Peyer's patch (tissue), 4 donors: Measurements from ENCODE around the gene RNF220. TPM values are rescaled to one million over a fixed set of nuclear protein-coding genes. Genes with fewer than 3 reads are reported as not detected.

Source experiments
- DNase-seq, 3 donors: peaks; one replicate each; pipeline ENCODE4 v3.0.0-alpha.2; 2017 to 2019
- H3K27ac ChIP-seq, 4 donors: fragments of 200-600 bp; sonication (generic); one replicate each; pipeline ENCODE4 v1.5.1; 2016 to 2019
- H3K27me3 ChIP-seq, 2 donors: fragments of 200-600 bp; sonication (generic); one replicate each; pipeline ENCODE4 v1.5.1; 2019
- H3K36me3 ChIP-seq, 3 donors: fragments of 200-600 bp; sonication (generic); one replicate each; pipeline ENCODE4 v1.5.1; 2016 to 2019
- H3K4me1 ChIP-seq, 4 donors: fragments of 200-600 bp; sonication (generic); one replicate each; pipeline ENCODE4 v1.5.1; 2016 to 2019
- H3K4me3 ChIP-seq, 4 donors: fragments of 200-600 bp; sonication (generic); 1 replicate in 3 of 4; 2 replicates in 1 of 4; pipeline ENCODE4 v1.5.1; 2016 to 2019; ENCODE audit warnings: mild to moderate bottlenecking in 1 of 4
- H3K9me3 ChIP-seq, 4 donors: fragments of 200-600 bp; sonication (generic); one replicate each; pipeline ENCODE4 v1.5.1; 2016 to 2019; ENCODE audit warnings: mild to moderate bottlenecking in 1 of 4
- POLR2A ChIP-seq, 2 donors: fragments of 450-650 bp; IDR thresholded peaks; one replicate each; pipeline ENCODE4 v1.5.1; 2017; ENCODE audit warnings: antibody characterized with exemption in 2 of 2, mild to moderate bottlenecking in 2 of 2, moderate library complexity in 2 of 2
- total RNA-seq, 4 donors: library from RNA; depleted of rRNA; stranded (reverse); fragments of >200 nt; gene quantifications; one replicate each; pipeline ENCODE4 v1.1.0, GENCODE V29; 2016
- TF ChIP-seq, protein P1 (sequence below), 6 experiments: fragments of 450-650 bp in 4 of 6; fragments of 200-600 bp in 2 of 6; sonication (generic) in 1 of 6; IDR thresholded peaks; one replicate each; pipeline ENCODE4 v1.5.1; 2017 to 2019; ENCODE audit warnings: antibody characterized with exemption in 6 of 6, mild to moderate bottlenecking in 3 of 6, moderate library complexity in 1 of 6

RNF220 gene
- total RNA-seq, 4 donors from 2014 or later: 107 to 152 (median 114) TPM

DNA sequence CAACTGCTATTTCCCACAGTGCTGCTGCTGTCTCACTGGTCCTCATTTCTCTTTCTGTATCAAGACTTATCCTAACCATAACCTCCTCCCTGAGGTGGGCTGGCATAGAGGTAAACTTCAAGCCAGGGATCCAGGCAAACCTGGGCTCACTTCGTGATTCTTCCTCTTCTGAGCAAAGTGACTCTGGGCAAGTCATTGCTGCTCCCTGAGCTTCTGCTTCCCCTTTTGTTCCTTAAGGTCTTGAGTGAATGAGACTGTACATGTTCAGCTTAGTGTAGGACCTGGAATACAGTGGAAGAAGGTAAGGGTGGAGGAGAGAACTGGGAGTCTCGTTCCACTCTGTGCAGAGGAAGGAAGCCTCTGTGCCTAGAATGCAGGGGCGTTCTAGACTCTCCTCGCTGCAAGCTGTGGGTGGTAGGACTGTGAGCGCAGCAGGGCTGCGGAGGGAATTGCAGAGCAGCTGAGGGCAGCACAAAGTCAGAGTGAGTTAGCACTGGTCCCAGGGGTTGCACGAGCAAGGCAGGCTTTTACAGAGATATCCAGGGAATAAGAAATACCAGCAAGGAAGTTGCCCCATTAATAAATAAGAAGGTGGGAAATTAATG, 38.6 kb upstream of the RNF220 start:
- Histone ChIP-seq H3K27ac (no peak overlapping the region), H3K27me3 (no peaks in the 10 kb centered on the region), H3K4me1 (no peaks in the 10 kb centered on the region), H3K36me3 (no peaks in the 10 kb centered on the region), H3K4me3 (no peak overlapping the region), H3K9me3 (no peaks in the 10 kb centered on the region)
- DNase-seq: no peak
- no peak for TF ChIP-seq POLR2A (IDR thresholded peaks at IDR 0.05)
- TF ChIP-seq, protein P1, sequence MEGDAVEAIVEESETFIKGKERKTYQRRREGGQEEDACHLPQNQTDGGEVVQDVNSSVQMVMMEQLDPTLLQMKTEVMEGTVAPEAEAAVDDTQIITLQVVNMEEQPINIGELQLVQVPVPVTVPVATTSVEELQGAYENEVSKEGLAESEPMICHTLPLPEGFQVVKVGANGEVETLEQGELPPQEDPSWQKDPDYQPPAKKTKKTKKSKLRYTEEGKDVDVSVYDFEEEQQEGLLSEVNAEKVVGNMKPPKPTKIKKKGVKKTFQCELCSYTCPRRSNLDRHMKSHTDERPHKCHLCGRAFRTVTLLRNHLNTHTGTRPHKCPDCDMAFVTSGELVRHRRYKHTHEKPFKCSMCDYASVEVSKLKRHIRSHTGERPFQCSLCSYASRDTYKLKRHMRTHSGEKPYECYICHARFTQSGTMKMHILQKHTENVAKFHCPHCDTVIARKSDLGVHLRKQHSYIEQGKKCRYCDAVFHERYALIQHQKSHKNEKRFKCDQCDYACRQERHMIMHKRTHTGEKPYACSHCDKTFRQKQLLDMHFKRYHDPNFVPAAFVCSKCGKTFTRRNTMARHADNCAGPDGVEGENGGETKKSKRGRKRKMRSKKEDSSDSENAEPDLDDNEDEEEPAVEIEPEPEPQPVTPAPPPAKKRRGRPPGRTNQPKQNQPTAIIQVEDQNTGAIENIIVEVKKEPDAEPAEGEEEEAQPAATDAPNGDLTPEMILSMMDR (IDR thresholded peaks at IDR 0.05): no peak

DNA sequence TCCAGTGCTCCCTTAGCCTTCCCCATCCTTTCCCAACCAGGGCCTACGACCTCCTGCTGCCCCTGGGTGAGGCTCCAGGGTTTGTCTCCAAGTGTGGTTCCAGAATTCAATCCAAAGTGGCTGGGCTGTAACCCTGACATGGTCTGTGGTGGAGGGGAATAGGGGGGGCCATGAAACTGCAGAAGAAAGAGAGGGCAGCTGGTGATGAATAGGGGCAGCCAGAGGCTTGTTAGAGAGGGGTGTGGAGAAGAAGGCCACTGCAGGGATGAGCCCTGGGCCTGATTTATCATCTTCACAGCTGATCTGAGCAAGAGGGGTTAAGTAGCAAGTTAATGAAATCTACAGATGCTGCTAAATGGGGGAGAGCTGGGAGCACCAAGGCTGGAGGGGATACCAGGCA, 37.1 kb upstream of the RNF220 start:
- no peak for DNase-seq
- Histone ChIP-seq H3K4me1 (no peaks in the 10 kb centered on the region), H3K36me3 (no peaks in the 10 kb centered on the region), H3K4me3 (no peak overlapping the region), H3K27ac (no peak overlapping the region), H3K9me3 (no peaks in the 10 kb centered on the region), H3K27me3 (no peaks in the 10 kb centered on the region)
- TF ChIP-seq, protein P1 (IDR thresholded peaks at IDR 0.05): no peak
- no peak for TF ChIP-seq POLR2A (IDR thresholded peaks at IDR 0.05)

GRCh38 chr1:44368471-44369151, 36.4 kb upstream of the RNF220 start:
- Histone ChIP-seq H3K27ac (no peak overlapping the region), H3K9me3 (no peaks in the 10 kb centered on the region), H3K4me3 (no peak overlapping the region), H3K4me1 (no peaks in the 10 kb centered on the region), H3K36me3 (no peaks in the 10 kb centered on the region), H3K27me3 (no peaks in the 10 kb centered on the region)
- no peak for DNase-seq
- TF ChIP-seq, protein P1 (IDR thresholded peaks at IDR 0.05): no peak
- no peak for TF ChIP-seq POLR2A (IDR thresholded peaks at IDR 0.05)

- Histone ChIP-seq H3K27me3 (no peaks in the 10 kb centered on the region), H3K36me3 (no peaks in the 10 kb centered on the region), H3K27ac (no peak overlapping the region), H3K9me3 (no peaks in the 10 kb centered on the region), H3K4me1 (no peaks in the 10 kb centered on the region), H3K4me3 (no peak overlapping the region)
- DNase-seq: no peak
- TF ChIP-seq, protein P1 (IDR thresholded peaks at IDR 0.05): no peak
- TF ChIP-seq POLR2A (IDR thresholded peaks at IDR 0.05): no peak
Measured at GRCh38 chr1:44371206-44371605, 33.8 kb upstream of the RNF220 start.

DNA sequence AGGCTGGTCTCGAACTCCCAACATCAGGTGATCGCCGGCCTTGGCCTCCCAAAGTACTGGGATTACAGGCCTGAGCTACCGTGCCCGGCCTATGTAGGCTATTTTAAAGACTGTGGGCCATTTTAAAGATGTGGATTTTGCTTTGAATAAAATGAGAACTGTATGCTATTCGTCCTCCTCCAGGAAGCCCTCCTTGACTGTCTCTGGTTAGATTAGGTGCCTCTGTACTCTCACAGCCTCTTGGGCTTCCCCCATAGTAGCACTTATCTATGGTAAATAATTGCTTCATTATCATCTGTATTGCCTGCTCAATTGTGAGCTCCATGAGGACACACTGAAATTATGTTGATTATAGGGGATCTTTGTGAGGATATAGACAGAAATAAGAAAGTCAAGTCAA, 29.5 kb upstream of the RNF220 start:
- DNase-seq: no peak
- TF ChIP-seq, protein P1 (IDR thresholded peaks at IDR 0.05): no peak
- TF ChIP-seq POLR2A (IDR thresholded peaks at IDR 0.05): no peak
- Histone ChIP-seq H3K27me3 (no peaks in the 10 kb centered on the region), H3K36me3 (no peaks in the 10 kb centered on the region), H3K4me3 (no peak overlapping the region), H3K27ac (no peak overlapping the region), H3K4me1 (no peaks in the 10 kb centered on the region), H3K9me3 (no peaks in the 10 kb centered on the region)
